GM21619 (cell line): Measurements from ENCODE around the gene VASH1.
A peak's percentile ranks its signal among the peaks of the same experiment; 100 is the strongest.

Experiments used
- ATAC-seq: cut with Tn5 transposase; IDR thresholded peaks from one replicate; pipeline ENCODE4 v1.9.1; 2021; ENCODE audit not compliant: unreplicated experiment

VASH1 gene

GRCh38 chr14:76742185-76742584 lies 19.1 kb upstream of the VASH1 start:
- ATAC-seq: no peak

- no peak for ATAC-seq
These were observed 18.3 kb upstream of the VASH1 start for GRCh38 chr14:76742966-76743365.

GRCh38 chr14:76752744-76753143 lies 8.5 kb upstream of the VASH1 start:
- no peak for ATAC-seq

- no peak for ATAC-seq
These were observed 7.6 kb upstream of the VASH1 start for GRCh38 chr14:76753541-76754198.

GRCh38 chr14:76754586-76754985 lies 6.7 kb upstream of the VASH1 start:
- no peak for ATAC-seq

- no peak for ATAC-seq
These were observed 5.5 kb upstream of the VASH1 start for GRCh38 chr14:76755610-76756370.

- no peak for ATAC-seq
These were observed 4.9 kb upstream of the VASH1 start for GRCh38 chr14:76756371-76756750.

GRCh38 chr14:76759589-76759988 lies 1.7 kb upstream of the VASH1 start:
- ATAC-seq: no peak

GRCh38 chr14:76760331-76761135 lies 735 bp upstream of the VASH1 start:
- no peak for ATAC-seq

- ATAC-seq: no peak
These were observed 717 bp downstream of the VASH1 start for GRCh38 chr14:76761960-76762410.

GRCh38 chr14:76762411-76763095 lies 1.3 kb downstream of the VASH1 start:
- no peak for ATAC-seq

- ATAC-seq: no peak
These were observed 2.1 kb downstream of the VASH1 start for GRCh38 chr14:76763096-76764041.

- ATAC-seq: no peak
These were observed 4.2 kb downstream of the VASH1 start for GRCh38 chr14:76765461-76765931.

GRCh38 chr14:76767681-76768656 lies 6.7 kb downstream of the VASH1 start:
- ATAC-seq: peak; percentile 94

GRCh38 chr14:76768671-76769500 lies 7.6 kb downstream of the VASH1 start:
- ATAC-seq: no peak

- ATAC-seq: no peak
These were observed 8.5 kb downstream of the VASH1 start for GRCh38 chr14:76769636-76770292.
